Jurkat, Clone E6-1 (cell line): ENCODE data around the gene KIF3B.
"Not testable (repeated sequence)": the region's sequence is repeated elsewhere in the genome, so short reads cannot be mapped to it uniquely, and the experiment has no call there.

Experiments used
- DNase-seq: peaks from one replicate; pipeline ENCODE4 v3.0.0-alpha.2; 2011; ENCODE audit warnings: low read depth, low spot score
- H3K4me3 ChIP-seq: 2 replicates; pipeline ENCODE4 v1.5.1; 2011; ENCODE audit warnings: mild to moderate bottlenecking, low read length, control low read depth, moderate library complexity

Gene KIF3B

DNA sequence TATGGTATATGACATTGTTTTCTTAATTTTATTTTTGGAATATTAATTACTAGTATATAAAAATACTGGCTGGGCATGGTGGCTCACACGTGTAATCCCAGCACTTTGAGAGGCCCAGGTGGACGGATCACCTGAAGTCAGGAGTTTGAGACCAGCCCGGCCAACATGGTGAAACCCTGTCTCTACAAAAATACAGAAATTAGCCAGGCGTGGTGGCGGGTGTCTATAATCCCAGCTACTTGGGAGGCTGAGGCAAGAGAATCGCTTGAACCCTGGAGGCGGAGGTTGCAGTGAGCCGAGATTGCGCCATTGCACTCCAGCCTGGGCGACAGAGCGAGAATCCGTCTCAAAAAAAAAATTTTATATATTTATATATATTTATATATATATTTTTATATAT lies 44.8 kb downstream of the KIF3B start:
- DNase-seq, H3K4me3 ChIP-seq: not testable (repeated sequence)

DNA sequence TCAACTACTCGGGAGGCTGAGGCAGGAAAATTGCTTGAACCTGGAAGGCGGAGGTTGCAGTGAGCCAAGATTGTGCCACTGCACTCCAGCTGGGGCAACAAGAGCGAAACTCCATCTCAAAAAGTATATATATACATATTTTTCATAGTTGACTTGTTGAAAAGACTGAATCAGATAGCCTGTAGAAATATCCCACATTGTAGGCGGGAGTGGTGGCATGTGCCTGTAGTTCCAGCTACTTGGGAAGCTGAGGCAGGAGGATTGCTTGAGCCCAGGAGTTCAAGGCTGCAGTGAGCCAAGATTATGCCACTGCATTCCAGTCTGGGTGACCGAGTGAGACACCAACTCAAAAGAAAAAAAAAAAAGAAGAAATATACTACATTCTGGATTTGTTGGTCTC lies 46.3 kb downstream of the KIF3B start:
- H3K4me3 ChIP-seq, DNase-seq: not testable (repeated sequence)

DNA sequence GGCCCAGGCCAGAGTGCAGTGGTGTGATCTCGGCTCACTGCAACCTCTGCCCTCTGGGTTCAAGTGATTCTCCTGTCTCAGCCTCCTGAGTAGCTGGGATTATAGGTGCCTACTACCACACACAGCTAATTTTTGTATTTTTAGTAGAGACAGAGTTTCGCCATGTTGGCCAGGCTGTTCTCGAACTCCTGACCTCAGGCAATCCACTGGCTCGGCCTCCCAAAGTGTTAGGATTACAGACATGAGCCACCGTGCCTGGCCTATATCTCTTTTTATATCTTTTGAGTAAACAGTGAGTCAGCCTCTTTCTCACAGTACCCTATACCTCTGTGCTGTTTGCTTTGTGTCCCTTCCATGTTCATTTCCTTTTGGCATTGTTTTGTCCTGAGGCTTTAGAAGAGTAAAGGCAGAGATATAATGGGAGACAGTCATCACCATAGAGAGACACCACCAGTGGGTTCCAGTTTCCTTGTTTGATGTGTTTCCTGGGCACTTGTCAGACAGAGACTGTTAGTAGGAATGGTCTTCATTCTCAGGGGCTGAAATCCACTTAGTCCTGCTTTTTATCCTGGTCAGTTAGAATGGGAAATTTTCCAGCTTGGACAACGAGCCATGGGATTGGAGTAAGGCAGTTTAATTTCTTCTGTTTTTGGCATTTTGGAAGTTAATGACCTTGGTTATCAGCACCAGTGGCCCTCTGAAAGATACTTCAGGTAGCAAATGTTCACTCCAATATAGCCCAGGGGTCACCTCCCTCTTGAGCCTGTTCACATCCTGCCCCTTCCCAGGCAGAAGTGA lies 48.5 kb downstream of the KIF3B start:
- no peak for DNase-seq
- no peak overlapping the region for H3K4me3 ChIP-seq

DNA sequence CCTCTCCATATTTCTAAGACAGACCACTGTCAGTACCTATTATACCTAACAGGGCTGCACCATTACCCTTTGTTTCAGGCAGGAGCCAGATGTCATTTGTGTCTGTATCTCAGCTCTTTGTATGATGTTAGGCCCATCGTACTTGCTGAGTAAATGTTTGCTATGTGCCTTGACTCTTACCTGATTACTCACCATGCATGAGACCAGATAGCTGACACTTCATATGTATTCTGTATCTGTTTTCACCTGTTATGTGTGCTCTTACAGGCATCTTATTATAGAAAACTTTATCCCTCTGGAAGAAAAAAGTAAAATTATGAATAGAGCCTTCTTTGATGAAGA lies 49.0 kb downstream of the KIF3B start:
- no peak for DNase-seq
- no peak overlapping the region for H3K4me3 ChIP-seq

DNA sequence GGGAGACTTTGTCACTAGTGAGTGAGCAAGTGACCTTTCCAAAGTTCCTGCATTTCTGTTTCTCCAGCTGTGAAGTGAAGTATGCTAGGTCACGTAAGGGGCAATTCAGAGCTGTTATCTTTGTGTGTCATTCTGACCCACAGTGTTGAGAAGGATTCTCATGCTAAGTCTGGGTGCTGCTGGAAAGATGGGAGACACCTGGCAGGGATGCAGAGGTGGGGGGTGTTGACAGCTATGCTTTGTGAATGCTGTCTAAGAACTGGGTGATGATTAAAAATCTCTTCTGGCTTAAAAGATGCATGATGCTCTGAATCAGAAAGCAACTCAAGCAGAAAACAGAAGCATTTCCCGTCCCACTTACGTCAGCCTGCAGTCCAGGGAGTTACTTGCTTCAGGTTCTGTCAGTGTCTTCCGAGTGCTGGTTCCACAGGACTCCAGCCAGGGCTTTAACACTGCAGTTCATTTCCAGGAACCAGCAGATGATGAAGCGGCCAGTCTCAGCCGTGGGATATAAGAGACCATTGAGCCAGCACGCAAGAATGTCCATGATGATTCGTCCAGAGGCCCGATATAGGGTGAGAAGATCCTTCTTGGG lies 49.7 kb downstream of the KIF3B start:
- H3K4me3 ChIP-seq = no peak overlapping the region
- DNase-seq = no peak

DNA sequence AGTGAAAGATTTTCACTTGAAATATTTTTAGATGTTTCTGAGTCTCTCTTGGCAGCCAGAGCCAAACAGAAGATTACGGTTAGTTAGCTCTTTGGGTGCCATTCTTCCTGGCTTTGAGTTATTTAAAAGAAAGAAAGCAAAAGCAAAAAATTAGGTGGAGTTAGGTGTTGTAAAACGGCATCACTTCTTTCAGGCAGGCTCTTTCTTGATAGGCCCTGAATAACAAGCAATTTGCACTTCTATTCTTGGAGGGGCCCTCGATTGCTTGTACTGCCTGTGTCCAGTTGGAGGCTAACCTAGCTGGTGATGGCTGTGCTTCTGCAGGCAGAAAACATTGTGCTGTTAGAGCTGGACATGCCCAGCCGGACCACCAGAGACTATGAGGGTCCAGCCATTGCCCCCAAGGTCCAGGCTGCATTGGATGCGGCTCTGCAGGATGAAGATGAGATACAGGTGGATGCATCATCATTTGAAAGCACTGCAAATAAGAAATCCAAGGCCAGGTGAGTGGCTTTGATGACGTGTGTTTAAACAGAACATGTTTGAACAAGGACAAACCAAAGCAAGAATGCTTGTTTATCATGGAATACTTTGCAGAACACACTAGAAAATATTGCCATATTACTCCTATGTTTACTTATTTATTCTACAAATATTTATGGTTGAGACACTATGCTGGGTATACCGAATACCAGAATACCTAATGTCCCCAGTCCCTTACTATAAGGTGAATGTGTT lies 52.5 kb downstream of the KIF3B start:
- DNase-seq = no peak
- no peak overlapping the region for H3K4me3 ChIP-seq

DNA sequence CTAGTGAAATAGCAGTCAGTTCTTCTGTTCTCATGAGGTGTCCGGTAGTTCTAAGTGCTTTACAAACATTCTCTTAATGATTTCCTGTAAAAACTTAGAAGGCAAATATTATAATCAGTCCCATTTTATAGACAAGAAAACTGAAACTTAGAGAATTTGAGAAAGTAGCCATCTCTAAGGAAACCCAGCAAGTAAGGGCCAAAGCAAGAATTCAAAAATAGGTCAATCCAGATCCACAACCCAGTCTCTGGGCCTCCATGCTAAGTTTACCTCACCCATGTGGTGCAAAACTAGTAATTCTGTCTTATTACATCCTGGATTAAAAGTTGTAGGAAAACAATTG lies 53.1 kb downstream of the KIF3B start:
- no peak for DNase-seq
- H3K4me3 ChIP-seq = no peak overlapping the region

DNA sequence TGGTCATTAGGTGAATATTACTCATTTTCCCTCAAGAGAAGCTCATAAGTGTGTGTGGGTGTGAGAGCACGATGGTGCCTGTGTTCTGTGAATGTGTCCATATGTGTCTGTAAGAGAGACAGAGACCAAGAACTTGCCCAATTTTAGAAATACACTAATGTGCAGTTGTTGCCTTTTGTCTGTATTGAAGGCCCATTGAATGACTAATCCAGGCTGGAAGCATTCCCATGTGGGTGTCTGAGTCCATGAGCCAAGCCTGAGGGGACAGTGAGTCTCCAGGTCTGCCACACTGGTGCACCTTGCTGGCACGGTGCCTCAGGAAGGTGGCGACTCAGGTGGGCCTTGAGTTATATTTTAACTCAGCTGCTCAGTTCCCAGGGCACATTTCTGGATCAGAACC lies 55.2 kb downstream of the KIF3B start:
- DNase-seq = no peak
- H3K4me3 ChIP-seq = no peak overlapping the region

DNA sequence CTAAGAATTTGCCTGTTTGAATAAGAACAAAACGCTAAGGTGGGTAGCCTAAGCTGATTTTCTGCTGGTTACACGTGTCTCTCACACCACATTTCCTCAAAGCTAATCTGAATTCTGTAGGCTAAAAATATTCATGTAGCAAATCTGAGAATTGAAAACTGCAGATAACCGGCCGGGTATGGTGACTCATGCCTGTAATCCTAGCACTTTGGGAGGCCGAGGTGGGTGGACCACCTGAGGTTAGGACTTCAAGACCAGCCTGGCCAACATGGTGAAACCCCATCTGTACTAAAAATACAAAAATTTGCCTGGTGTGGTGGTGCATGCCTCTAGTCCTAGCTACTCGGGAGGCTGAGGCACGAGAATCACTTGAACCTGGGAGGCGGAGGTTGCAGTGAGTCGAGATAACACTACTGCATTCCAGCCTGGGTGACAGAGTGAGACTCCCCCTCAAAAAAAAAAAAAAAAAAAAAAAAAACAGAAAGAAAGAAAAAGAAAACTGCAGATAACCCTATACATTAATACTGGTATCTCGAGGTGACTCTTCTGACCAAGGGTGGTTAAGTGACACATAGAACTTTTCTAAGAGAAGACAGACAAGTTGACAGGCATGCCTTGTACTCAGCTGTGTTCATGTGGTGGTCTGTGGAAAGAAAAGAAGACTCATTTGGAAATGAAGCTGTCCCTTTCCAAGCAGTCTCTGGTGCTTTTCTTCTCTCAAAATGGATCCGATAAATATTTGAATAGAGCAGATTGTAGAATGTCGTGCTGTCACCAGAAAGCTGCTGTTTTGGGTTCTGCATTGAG lies 55.9 kb downstream of the KIF3B start:
- H3K4me3 ChIP-seq = no peak overlapping the region
- no peak for DNase-seq

DNA sequence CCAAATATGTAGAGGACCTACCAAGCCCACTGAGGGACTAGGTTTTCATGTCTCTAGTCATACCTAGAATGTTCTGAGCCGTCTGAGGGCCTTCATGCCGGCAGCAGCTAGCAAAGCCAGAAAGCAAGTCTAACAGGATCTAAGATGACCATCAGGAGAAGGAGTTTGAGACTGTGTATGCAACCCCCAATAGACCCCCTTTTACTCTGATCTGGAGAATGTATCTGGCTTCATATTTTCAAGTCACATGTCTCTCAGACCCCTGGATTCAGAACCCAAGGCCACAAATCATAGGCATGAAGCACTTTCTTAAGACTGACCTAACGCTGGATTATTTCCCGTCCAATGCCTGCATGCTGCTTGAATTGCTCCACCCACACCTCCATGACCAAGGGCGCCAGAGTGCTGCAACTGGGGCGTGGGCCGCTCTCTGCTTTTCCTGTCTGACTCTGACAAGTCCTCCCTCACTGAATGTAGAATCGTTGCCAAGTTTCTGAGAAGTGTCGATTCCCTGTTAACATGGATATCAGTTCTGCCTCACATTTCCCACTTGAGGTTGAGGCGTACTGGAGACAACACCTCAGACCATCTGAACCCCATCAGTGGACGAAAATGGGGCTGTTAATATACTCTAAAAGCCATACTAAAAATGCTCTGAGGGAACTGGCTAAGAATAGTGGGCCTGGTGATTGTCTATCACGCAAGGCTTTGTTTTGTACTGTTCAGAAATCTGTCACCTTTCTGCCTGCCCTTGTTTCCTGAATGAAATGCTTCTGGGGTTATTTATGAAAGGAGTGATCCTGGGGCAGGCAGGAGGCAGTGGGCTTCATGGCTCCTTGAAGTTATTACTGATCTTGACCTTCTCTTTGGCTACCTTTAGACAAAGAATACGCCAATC lies 56.8 kb downstream of the KIF3B start:
- H3K4me3 ChIP-seq = no peak overlapping the region
- DNase-seq = no peak

DNA sequence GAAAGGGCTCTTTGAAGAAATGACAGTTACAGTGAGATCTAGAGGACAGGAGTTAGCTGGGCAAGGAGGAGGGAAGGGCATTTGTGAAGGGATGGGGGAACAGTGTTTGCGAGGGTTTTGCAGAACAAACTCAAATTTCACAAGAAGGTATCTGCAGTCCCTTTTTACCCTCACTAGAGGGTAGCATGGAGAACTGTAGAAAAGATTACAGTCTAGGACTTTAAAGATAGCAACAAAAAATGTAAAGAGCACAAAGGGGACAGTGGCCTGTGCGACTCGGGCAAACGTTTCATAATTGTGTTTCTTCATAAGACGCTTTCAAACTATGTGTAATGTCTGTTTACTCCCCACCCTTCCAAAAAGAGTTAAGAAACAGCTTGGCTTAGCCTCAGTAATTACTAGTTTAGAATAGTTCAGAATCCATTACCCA lies 59.5 kb downstream of the KIF3B start:
- peak; percentile 77 for DNase-seq
- no peak overlapping the region for H3K4me3 ChIP-seq

DNA sequence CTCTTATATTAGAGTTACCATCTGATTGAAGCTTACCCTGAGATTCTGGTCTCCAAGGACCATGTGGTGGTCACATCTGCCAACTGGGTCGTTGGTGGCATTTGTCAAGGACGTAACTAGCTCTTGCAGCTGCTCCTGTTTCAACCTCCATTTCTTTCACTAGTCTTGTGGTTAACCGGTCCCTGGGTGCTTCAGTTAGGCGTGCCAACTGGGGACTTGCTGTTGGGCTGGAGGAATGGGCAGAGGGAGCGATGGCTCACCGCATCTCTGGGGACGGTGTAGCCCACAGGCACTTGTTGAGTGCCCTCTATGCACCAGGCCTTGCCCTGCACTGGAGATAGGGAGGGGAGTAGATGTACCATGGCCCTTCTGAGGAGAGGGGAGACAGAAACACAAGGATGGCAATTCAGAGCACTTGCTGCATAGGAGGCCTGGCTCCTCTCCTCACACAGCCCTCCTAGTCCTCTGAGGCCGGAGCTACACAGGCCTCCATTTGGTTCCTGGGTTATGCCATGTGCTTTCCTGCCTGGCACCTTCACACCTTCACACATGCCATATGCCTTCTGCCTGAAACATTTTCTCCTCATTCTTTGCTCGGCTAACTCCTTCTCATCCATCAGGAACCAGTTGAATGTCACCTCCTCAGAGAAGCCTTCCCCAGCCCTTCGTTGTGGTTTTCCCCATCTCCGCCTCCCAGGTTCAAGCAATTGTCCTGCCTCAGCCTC lies 60.6 kb downstream of the KIF3B start:
- H3K4me3 ChIP-seq = no peak overlapping the region; the same call in 1 of the 2 replicates
- peak; percentile 87 for DNase-seq

DNA sequence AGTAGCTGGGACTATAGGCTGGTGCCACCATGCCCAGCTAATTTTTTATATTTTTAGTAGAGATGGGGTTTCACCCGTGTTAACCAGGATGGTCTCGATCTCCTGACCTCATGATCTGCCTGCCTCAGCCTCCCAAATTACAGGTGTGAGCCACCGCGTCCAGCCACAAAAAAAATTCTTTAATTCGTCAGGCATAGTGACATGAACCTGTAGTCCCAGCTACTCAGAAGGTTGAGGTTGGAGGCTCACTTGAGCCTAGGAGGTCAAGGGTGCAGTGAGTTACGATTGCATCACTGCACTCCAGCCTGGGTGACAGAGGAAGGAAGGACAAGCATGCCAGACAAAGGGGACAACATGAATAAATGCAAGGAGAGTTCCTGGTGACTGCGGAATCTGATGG lies 61.2 kb downstream of the KIF3B start:
- H3K4me3 ChIP-seq = no peak overlapping the region
- no peak for DNase-seq

DNA sequence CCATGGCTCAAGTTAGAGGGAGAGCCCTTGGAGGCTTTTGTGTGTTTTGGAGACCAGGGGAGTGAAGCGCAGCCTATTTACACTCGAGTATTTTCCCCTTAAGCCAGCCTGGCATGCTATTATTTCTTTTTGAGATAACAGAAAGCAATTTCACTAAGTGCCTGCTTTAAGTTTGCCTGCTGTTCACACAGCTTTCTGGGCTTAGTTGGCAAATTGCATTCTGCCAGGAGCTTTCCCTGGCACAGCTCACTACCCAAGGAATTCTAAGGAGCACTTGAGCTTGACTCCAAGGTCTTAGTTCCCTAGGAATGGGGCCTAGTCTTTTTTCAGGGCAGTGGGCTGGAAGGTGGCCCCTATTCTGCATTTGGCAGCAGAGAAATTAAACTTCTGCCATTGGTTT lies 61.7 kb downstream of the KIF3B start:
- H3K4me3 ChIP-seq = no peak overlapping the region
- no peak for DNase-seq

DNA sequence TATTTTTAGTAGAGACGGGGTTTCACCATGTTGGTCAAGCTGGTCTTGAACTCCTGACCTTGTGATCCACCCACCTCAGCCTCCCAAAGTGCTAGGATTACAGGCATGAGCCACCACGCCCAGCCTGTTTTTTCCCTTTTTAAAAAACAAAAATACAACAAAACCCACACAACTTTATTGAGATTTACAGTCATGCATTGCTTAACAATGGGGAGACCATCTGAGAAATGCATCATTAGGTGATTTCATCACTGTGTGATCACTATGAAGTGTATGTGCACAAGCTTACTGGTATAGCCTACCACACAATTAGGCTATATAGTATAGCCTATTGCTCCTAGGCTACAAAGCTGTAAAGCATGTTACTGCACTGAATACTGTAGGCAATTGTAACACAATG lies 63.6 kb downstream of the KIF3B start:
- H3K4me3 ChIP-seq, DNase-seq: not testable (repeated sequence)

DNA sequence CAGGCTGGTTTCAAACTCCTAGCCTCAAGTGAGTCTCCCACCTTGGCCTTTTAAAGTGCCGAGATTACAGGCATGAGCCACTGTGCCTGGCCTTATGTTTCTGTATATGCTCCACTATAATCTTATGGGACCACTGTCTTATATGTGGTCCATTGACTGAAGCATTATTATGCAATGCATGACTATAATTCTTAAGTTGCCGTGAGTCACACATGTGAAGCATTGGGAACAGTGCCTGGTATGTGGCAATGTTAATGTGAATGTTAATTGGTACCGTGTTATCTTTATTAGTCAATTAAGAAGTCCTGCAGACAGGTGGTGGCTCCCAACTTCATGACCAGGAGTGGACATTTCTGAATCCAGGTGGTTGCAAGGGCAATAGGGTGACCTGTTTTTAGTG lies 66.0 kb downstream of the KIF3B start:
- no peak overlapping the region for H3K4me3 ChIP-seq
- no peak for DNase-seq

DNA sequence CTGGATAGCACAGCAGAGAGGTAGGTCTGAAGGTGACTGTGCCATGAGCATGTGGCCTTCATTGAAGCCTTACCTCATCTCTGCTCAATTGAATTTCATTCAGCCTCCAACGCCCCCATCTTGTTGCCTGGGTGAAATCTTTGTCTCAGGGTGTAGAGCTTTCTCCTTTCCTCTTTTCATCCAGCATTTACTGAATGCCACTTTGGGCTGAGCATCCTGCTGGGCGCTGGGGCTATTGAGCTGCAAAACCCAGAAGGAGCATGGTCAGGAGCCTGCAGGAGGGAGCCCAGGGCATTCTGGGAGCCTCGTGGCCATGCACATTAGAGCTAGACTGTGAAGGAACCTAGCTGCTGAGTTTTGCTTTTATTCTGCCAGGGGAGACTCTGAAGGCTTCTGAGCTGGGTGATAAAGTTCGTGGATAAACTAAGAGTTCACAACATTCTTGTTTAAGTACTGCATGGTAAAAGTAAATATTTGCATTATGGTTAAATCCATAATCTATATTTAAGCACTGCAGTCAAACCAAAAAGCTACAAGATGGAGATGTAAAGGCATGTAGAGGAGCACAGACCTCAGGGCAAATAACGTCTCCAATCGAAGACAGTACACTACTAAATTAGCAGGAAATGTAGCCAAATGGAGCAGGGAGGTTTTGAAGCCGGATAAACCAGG lies 67.5 kb downstream of the KIF3B start:
- H3K4me3 ChIP-seq = no peak overlapping the region
- DNase-seq = no peak

DNA sequence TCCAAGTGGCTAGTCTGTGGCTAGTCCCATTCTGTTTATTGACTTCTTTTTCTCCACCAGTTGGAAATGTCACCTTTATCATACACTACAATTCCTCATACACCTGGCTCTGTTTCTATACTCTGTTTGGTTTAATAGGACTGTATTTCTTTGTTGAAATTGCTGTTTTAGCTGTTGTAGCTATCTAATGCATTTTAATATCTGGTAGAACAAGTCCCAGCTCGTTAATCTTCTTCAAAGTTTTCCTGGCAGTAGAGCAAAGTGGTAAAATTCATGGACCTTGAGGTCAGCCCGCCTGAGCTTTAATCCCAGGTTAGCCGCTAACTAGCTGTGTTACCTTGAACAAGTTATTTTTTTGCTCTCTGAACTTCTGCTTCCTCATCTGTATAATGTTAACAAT lies 70.8 kb downstream of the KIF3B start:
- H3K4me3 ChIP-seq = no peak overlapping the region
- no peak for DNase-seq
